Midbrain (tissue), 1 donor: ENCODE measurements around the gene GOLGA8A.
"Not testable (repeated sequence)": the region's sequence is repeated elsewhere in the genome, so short reads cannot be mapped to it uniquely, and the experiment has no call there.

ENCODE experiments used
- DNase-seq: peaks from one replicate; lab custom pipeline; 2025; lab: John Stamatoyannopoulos, UW

GOLGA8A gene

DNA sequence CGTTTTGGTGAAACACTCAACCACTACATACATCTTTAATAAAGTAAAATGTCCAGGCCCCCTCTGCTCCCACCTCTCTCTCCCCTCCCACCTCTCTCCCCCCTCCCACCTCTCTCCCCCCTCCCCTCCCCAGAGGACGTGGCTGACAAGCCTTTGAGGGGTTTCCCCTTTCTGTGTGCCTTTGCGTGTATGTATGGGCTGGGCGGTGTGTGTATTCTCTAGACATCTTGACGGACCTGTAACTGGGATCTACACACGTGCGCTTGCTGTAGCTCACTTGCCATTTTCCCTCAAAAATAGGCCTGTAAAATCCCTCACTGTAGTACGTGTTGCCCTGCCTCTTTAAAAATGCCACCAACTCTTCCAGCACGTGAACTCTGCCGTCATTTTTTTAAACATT is 28.6 kb downstream of the GOLGA8A start:
- DNase-seq = not testable (repeated sequence)

GRCh38 chr15:34403899-34404298 is 33.7 kb downstream of the GOLGA8A start:
- not testable (repeated sequence) for DNase-seq

- not testable (repeated sequence) for DNase-seq
These were observed 34.4 kb downstream of the GOLGA8A start for GRCh38 chr15:34403160-34403598.

DNA sequence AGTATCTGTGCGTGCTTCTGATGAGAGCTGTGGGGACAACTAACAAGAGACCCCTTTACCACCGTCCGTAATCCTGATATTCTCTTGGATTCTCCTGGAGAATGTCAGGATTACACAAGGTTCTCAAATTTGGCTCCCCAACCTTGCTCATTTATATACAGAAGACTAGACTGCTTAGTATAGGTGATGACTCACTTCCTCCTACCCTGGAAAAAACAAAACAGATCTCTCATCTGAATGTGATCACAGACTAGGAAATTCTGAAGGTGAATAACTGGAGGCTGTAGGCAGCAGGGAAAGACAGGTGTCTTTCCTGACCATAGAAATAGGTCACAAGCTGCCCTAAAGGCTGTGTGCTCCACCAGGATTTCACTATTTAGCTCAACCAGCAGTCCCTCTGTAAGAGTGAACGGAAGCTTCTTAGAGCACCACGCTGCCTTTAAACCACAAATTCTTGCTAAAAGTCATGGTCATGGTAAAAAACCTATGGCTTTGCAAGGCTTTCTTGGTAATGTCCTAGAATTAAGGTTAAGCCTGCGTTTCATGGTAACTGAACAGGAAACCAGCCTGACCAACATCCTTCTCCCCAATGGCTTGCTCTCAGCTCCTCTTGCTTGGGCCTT is 39.9 kb downstream of the GOLGA8A start:
- DNase-seq = not testable (repeated sequence)

DNA sequence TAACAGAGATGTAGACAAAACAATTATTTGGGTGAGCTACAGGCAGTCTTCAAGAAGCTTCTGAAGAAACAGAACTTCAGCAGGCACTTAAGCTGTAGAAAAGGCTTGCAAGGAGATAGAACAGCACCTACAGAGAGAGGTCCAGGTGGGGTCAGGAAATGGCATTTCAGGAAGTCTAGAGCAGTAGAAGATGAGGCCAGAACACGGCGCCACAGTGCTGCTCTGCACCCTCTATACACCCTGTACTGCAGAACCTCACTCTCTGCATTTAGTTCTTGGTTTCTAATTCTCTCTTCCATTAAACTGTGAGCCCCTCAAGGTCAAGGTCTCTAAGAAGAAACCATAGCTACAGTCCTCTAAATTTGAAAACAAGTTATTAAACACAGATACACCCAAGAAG is 44.6 kb downstream of the GOLGA8A start:
- not testable (repeated sequence) for DNase-seq

- not testable (repeated sequence) for DNase-seq
These were observed 48.0 kb downstream of the GOLGA8A start for GRCh38 chr15:34389594-34390086.
